Common myeloid progenitor, CD34-positive (primary cell): Measurements from ENCODE around the gene ZMYND8.

Source experiments
- CTCF ChIA-PET: fragments of 350-600 bp; sonication (Branson Sonifier 250); formaldehyde crosslinking; loops from one replicate; lab custom pipeline; 2021; ENCODE audit warnings: antibody characterized with exemption; lab: Charles Lee
- POLR2A ChIA-PET: fragments of 350-600 bp; sonication (Branson Sonifier 250); formaldehyde crosslinking; loops from one replicate; lab custom pipeline; 2021; ENCODE audit warnings: antibody characterized with exemption; lab: Charles Lee
- DNase-seq, 3 donors: peaks; one replicate each; pipeline versions ENCODE4 v3.0.0 to v3.0.0-alpha.2; 2013
- H3K27ac ChIP-seq, 2 experiments: 1 replicate in 1 of 2; 2 replicates in 1 of 2; pipeline ENCODE4 v1.7.0; 2013; ENCODE audit warnings: inconsistent platforms in 2 of 2, low read length in 2 of 2, mild to moderate bottlenecking in 2 of 2, low read depth in 1 of 2, moderate library complexity in 1 of 2; ENCODE audit not compliant: severe bottlenecking in 2 of 2, insufficient read depth in 1 of 2, poor library complexity in 1 of 2
- H3K27me3 ChIP-seq, 5 experiments: replicated peaks in 2 of 5; 1 replicate in 3 of 5; 2 replicates in 2 of 5; pipeline versions ENCODE4 v1.6.1 to v1.7.0; 2013; ENCODE audit warnings: low read length in 4 of 5, mild to moderate bottlenecking in 2 of 5, moderate library complexity in 2 of 5, inconsistent platforms in 1 of 5; ENCODE audit not compliant: insufficient read depth in 5 of 5, control insufficient read depth in 4 of 5
- H3K36me3 ChIP-seq, 4 experiments: 1 replicate in 2 of 4; 2 replicates in 2 of 4; pipeline versions ENCODE4 v1.6.1 to v1.7.0; 2013; ENCODE audit warnings: low read length in 3 of 4, control low read depth in 1 of 4, mild to moderate bottlenecking in 1 of 4; ENCODE audit not compliant: control insufficient read depth in 4 of 4, insufficient read depth in 4 of 4
- H3K4me1 ChIP-seq, 4 experiments: 1 replicate in 3 of 4; 2 replicates in 1 of 4; pipeline versions ENCODE4 v1.6.1 to v1.7.1; 2013; ENCODE audit warnings: low read length in 3 of 4, mild to moderate bottlenecking in 3 of 4, control low read depth in 1 of 4, inconsistent platforms in 1 of 4, moderate library complexity in 1 of 4; ENCODE audit not compliant: control insufficient read depth in 4 of 4, insufficient read depth in 4 of 4; ENCODE audit errors: control extremely low read depth in 1 of 4
- H3K4me3 ChIP-seq, 7 experiments: 1 replicate in 4 of 7; 2 replicates in 3 of 7; pipeline versions ENCODE4 v1.5.1 to v1.7.0; 2013; ENCODE audit warnings: mild to moderate bottlenecking in 7 of 7, low read length in 6 of 7, moderate library complexity in 6 of 7, inconsistent platforms in 2 of 7, low read depth in 2 of 7, control low read depth in 1 of 7; ENCODE audit not compliant: insufficient read depth in 4 of 7, control insufficient read depth in 1 of 7; ENCODE audit errors: extremely low read depth in 1 of 7
- H3K9me3 ChIP-seq, 5 experiments: 1 replicate in 4 of 5; 2 replicates in 1 of 5; pipeline versions ENCODE4 v1.6.1 to v1.7.1; 2013; ENCODE audit warnings: low read length in 4 of 5, mild to moderate bottlenecking in 2 of 5, inconsistent platforms in 1 of 5, low read depth in 1 of 5, moderate library complexity in 1 of 5; ENCODE audit not compliant: control insufficient read depth in 4 of 5, insufficient read depth in 2 of 5; ENCODE audit errors: control extremely low read depth in 1 of 5
- WGBS: methylation state at CpG from one replicate; pipeline ENCODE4 v1.1.5; 2013; ENCODE audit not compliant: insufficient coverage; 5-methylcytosine and 5-hydroxymethylcytosine counted together

Gene ZMYND8

DNA sequence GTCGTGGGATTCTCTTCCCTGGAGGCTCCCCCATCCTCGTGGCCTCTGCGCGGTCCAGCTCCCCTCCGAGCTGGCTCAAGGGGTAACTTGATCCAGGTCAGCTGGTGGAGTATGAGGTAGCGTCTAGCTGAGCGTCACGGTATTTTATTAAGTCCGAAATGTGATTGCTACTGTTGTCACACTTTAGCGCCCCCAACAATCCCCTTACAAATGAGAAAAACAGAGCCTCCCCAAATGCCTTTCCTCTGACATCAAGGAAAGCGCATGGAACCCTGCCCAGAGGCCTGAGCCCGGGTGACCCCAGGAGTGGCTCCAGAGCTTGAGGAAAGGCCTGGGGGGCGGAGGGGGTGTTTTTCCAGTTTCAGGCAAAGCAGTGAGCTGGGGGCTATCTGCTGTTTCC lies 192.4 kb downstream of the ZMYND8 start:
- Histone ChIP-seq H3K4me1 (no peaks in the 10 kb centered on the region), H3K4me3 (no peak overlapping the region), H3K36me3 (no peaks in the 10 kb centered on the region), H3K27ac (no peak overlapping the region), H3K27me3 (peaks cover 0 to 7% (median 0%) of the 10 kb centered on the region in 5 experiments), H3K9me3 (no peaks in the 10 kb centered on the region)
- WGBS: 95% methylated on average over 2 of the region's 13 CpGs
- CTCF ChIA-PET: no interaction called here
- POLR2A ChIA-PET: no interaction called here
- no peak for DNase-seq

GRCh38 chr20:47161411-47161810 lies 195.1 kb downstream of the ZMYND8 start:
- Histone ChIP-seq H3K9me3 (no peaks in the 10 kb centered on the region), H3K27ac (no peak overlapping the region), H3K4me3 (no peak overlapping the region), H3K27me3 (peaks cover 0 to 11% (median 0%) of the 10 kb centered on the region in 5 experiments), H3K4me1 (no peaks in the 10 kb centered on the region), H3K36me3 (no peaks in the 10 kb centered on the region)
- DNase-seq: no peak
- ChIA-PET POLR2A (no interaction called here), CTCF (no interaction called here)
- 85% methylated on average over 7 of the region's 10 CpGs for WGBS

DNA sequence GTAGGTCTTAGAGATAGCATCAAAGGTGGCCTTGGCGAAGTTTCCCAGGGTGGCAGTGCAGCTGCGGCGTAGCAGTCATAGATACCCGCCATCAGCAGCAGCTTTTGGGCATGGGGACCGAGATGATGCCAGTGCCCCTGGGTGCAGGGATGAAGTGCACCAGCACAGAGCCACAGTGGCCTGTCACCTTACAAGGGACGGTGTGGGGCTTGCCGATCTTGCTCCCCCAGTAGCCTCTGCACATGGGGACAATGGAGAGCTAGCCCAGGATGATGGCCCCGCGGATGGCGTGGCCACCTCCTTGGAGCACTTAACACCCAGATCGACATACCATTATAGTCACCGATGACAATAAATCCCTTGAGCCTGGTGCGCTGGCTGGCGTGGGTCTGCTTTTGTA lies 195.5 kb downstream of the ZMYND8 start:
- Histone ChIP-seq H3K9me3 (no peaks in the 10 kb centered on the region), H3K36me3 (no peaks in the 10 kb centered on the region), H3K4me1 (no peaks in the 10 kb centered on the region), H3K27me3 (peaks cover 0 to 11% (median 0%) of the 10 kb centered on the region in 5 experiments), H3K4me3 (no peak overlapping the region), H3K27ac (no peak overlapping the region)
- CTCF ChIA-PET: no interaction called here
- no peak for DNase-seq
- 86% methylated on average over 14 of the region's 14 CpGs for WGBS
- POLR2A ChIA-PET: no interaction called here

DNA sequence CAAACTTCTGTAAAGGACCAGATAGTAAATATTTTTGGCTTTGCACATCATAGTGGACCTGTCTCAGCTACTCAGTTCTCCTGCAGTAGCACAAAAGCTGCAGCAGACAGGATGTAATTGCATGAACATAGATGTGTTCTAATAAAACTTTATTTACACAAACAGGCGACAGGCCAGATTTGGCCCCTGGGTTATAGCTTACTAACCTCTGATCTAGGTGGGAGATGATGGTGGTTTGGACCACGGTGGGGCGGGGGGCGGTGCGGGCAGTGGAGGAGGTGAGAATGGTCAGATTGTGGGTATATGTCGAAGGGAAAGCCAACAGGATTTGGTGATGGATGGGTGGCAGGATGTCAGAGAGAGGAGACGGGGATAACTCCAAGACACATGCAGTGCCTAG lies 196.3 kb downstream of the ZMYND8 start:
- ChIA-PET CTCF (no interaction called here), POLR2A (no interaction called here)
- WGBS: 95% methylated on average over 7 of the region's 7 CpGs
- Histone ChIP-seq H3K27ac (no peak overlapping the region), H3K4me1 (no peaks in the 10 kb centered on the region), H3K4me3 (no peak overlapping the region), H3K9me3 (no peaks in the 10 kb centered on the region), H3K27me3 (peaks cover 0 to 11% (median 0%) of the 10 kb centered on the region in 5 experiments), H3K36me3 (no peaks in the 10 kb centered on the region)
- no peak for DNase-seq
